T-cell (primary cell): ENCODE results near the gene ESCO1. TPM values are rescaled to one million over a fixed set of nuclear protein-coding genes. Genes with fewer than 3 reads are reported as not detected.

Source experiments
- ATAC-seq, 4 experiments: fragments of 200-7000 bp in 3 of 4; fragments of 150-1000 bp in 1 of 4; cut with Tn5 transposase; replicated peaks in 1 of 4; 1 replicate in 3 of 4; 2 replicates in 1 of 4; pipeline ENCODE4 v1.10.0; 2021; ENCODE audit warnings: moderate library complexity in 3 of 4, mild to moderate bottlenecking in 2 of 4, moderate number of reproducible peaks in 1 of 4
- CTCF ChIA-PET, 2 donors: fragments of 300-600 bp; sonication (Branson Sonifier 250); formaldehyde crosslinking; loops; one replicate each; lab custom pipeline; 2022; ENCODE audit warnings: antibody characterized with exemption in 2 of 2; lab: Charles Lee
- POLR2A ChIA-PET, 2 donors: fragments of 300-600 bp; sonication (Branson Sonifier 250); formaldehyde crosslinking; loops; one replicate each; lab custom pipeline; 2022; ENCODE audit warnings: antibody characterized with exemption in 2 of 2; lab: Charles Lee
- DNase-seq, 35 experiments: peaks; one replicate each; pipeline versions ENCODE4 v3.0.0 to v3.0.0-alpha.2; 2013 to 2023
- H3K27ac ChIP-seq: one replicate; pipeline ENCODE4 v1.5.1; 2013; ENCODE audit warnings: low read length
- H3K27me3 ChIP-seq, 2 experiments: replicated peaks in 1 of 2; 1 replicate in 1 of 2; 2 replicates in 1 of 2; pipeline versions ENCODE4 v1.6.1 to v1.7.0; 2013; ENCODE audit warnings: low read length in 1 of 2, mixed read lengths in 1 of 2; ENCODE audit not compliant: control insufficient read depth in 2 of 2, insufficient read depth in 2 of 2; ENCODE audit errors: extremely low read depth in 1 of 2
- H3K36me3 ChIP-seq, 2 donors: 1 replicate in 1 of 2; 2 replicates in 1 of 2; pipeline versions ENCODE4 v1.6.1 to v1.7.0; 2013; ENCODE audit warnings: low read length in 1 of 2; ENCODE audit not compliant: control insufficient read depth in 2 of 2, insufficient read depth in 1 of 2; ENCODE audit errors: extremely low read depth in 1 of 2
- H3K4me1 ChIP-seq, 2 experiments: 1 replicate in 1 of 2; 2 replicates in 1 of 2; pipeline versions ENCODE4 v1.6.1 to v1.7.0; 2013; ENCODE audit warnings: low read length in 2 of 2, mixed read lengths in 1 of 2; ENCODE audit not compliant: insufficient read depth in 2 of 2, control insufficient read depth in 1 of 2; ENCODE audit errors: extremely low read depth in 1 of 2
- H3K4me3 ChIP-seq, 2 donors: 1 replicate in 1 of 2; 2 replicates in 1 of 2; pipeline versions ENCODE4 v1.5.1 to v1.7.0; 2013; ENCODE audit warnings: mild to moderate bottlenecking in 2 of 2, low read length in 1 of 2, moderate library complexity in 1 of 2; ENCODE audit not compliant: control insufficient read depth in 1 of 2; ENCODE audit errors: extremely low read depth in 1 of 2
- H3K9me3 ChIP-seq: 2 replicates; pipeline ENCODE4 v1.7.0; 2013
- H3K27ac Mint-ChIP-seq, 2 donors: one replicate each; pipeline ENCODE4 v1.8.0; 2020 to 2021; ENCODE audit warnings: mild to moderate bottlenecking in 2 of 2, mixed read lengths in 2 of 2
- H3K27me3 Mint-ChIP-seq, 2 donors: one replicate each; pipeline ENCODE4 v1.8.0; 2021 to 2022; ENCODE audit warnings: mixed read lengths in 2 of 2
- H3K36me3 Mint-ChIP-seq: one replicate; pipeline ENCODE4 v1.8.0; 2021; ENCODE audit warnings: mixed read lengths
- H3K4me1 Mint-ChIP-seq, 3 donors: one replicate each; pipeline ENCODE4 v1.8.0; 2020 to 2022; ENCODE audit warnings: mixed read lengths in 3 of 3, mild to moderate bottlenecking in 1 of 3
- H3K4me3 Mint-ChIP-seq, 3 donors: one replicate each; pipeline ENCODE4 v1.8.0; 2020 to 2022; ENCODE audit warnings: mild to moderate bottlenecking in 3 of 3, mixed read lengths in 3 of 3, moderate library complexity in 3 of 3
- H3K9me3 Mint-ChIP-seq, 3 donors: one replicate each; pipeline ENCODE4 v1.8.0; 2020 to 2022; ENCODE audit warnings: mixed read lengths in 3 of 3
- WGBS: methylation state at CpG from one replicate; pipeline ENCODE4 v1.1.5; 2013; ENCODE audit warnings: missing lambda C conversion rate; ENCODE audit not compliant: insufficient coverage; 5-methylcytosine and 5-hydroxymethylcytosine counted together
- total RNA-seq, 35 experiments: library from RNA in 6 of 35; stranded (reverse) in 6 of 35; fragments of 120-200 nt in 1 of 35; gene quantifications; one replicate each; pipeline versions ENCODE4 v1.2.1 to v1.2.4 and lab custom pipeline; 2013 to 2026

Gene ESCO1
- total RNA-seq, 5 donors from 2014 or later (not counting 1 experiment from before 2014, with no cell fraction given) = 24.5 to 32.6 (median 26.2) TPM

DNA sequence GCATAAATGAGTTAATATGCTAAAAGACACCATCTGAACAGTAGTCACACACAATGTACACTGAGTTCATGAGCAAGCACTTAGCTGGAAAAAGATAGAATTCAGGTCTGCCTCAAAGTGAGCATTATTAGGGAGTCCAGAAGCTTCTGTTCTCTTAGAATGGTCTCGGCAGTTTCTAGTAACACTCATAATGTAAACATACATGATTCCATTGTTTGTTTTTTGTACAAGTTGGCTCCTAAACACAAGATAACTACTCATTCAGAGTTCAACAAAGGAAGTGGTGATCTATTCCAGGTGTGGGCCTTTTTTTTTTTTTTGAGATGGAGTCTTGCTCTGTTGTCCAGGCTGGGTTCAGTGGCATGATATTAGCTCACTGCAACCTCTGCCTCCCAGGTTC, 66.2 kb downstream of the ESCO1 start:
- H3K9me3 ChIP-seq = no peaks in the 10 kb centered on the region
- H3K27ac ChIP-seq = no peak overlapping the region
- H3K36me3 ChIP-seq = peaks cover 6 to 61% of the 10 kb centered on the region in 2 donors
- Mint-ChIP-seq H3K9me3 (no peaks in the 10 kb centered on the region), H3K27ac (no peak overlapping the region), H3K4me3 (no peak overlapping the region), H3K4me1 (no peaks in the 10 kb centered on the region), H3K27me3 (no peaks in the 10 kb centered on the region), H3K36me3 (peaks cover 44% of the 10 kb centered on the region)
- ChIA-PET POLR2A (interaction anchor here in 1 of 2 donors (0.7 kb wide), 1 partner anchor 339 kb away, joined by 3 read pairs; no protein-coding TSS in a partner anchor), CTCF (no interaction called here)
- no peaks in the 10 kb centered on the region for H3K27me3 ChIP-seq
- H3K4me3 ChIP-seq = no peak overlapping the region
- ATAC-seq = no peak
- WGBS = no CpG with 5 or more reads among the region's 1 CpG
- no peaks in the 10 kb centered on the region for H3K4me1 ChIP-seq
- DNase-seq = no peak

DNA sequence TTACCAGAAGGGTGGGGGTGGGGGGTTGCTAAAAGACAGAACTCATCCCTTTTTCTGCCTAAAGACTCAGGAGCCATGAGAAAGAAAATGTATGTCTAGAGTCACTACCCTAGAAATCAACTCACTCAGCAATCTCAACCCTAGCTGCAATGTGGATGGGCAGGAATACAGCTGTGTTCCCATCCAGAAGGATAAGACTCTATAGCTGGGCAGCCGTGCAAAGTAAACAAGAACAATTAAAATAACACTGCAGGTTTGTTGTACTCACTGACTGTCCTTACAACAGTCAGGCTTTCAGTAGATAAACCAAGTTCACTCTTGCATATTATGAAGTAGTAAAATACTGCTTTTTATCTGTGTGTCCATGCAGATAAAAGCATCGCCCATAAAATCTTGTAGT, 74.0 kb downstream of the ESCO1 start:
- no peak for DNase-seq
- no peaks in the 10 kb centered on the region for H3K27me3 ChIP-seq
- Mint-ChIP-seq H3K4me3 (no peak overlapping the region), H3K27ac (no peak overlapping the region), H3K27me3 (no peaks in the 10 kb centered on the region), H3K4me1 (peaks cover 0 to 6% (median 0%) of the 10 kb centered on the region in 3 donors), H3K36me3 (peaks cover 48% of the 10 kb centered on the region), H3K9me3 (no peaks in the 10 kb centered on the region)
- H3K9me3 ChIP-seq = no peaks in the 10 kb centered on the region
- H3K4me1 ChIP-seq = no peaks in the 10 kb centered on the region
- POLR2A ChIA-PET = no interaction called here
- ATAC-seq = no peak
- no peak overlapping the region for H3K4me3 ChIP-seq
- no peak overlapping the region for H3K27ac ChIP-seq
- CTCF ChIA-PET = no interaction called here
- H3K36me3 ChIP-seq = peaks cover 0 to 49% of the 10 kb centered on the region in 2 donors
- no CpG with 5 or more reads among the region's 2 CpGs for WGBS

DNA sequence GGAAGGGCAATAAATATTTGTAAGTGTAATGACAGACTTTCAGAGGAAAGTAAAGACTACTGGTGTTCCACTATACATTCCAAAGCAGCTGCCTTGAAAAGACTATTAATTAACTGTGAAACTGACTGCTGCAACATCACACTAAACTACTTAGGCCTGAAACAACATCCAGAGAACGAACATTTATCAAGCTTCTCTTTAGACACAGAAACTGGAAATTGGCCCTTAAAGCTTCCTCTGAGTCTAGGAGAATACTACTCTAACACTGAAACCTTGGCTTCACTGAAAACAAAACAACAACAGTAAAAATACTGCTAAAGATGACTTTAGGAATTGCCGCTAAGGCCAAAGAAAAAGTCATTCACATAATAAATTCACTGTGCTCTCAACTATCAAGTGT, 74.6 kb downstream of the ESCO1 start:
- peaks cover 0 to 6% (median 0%) of the 10 kb centered on the region in 3 donors for H3K4me1 Mint-ChIP-seq
- H3K4me3 ChIP-seq = no peak overlapping the region
- 100% methylated on average over 1 of the region's 2 CpGs for WGBS
- H3K4me1 ChIP-seq = no peaks in the 10 kb centered on the region
- H3K27me3 Mint-ChIP-seq = no peaks in the 10 kb centered on the region
- no peak overlapping the region for H3K4me3 Mint-ChIP-seq
- DNase-seq (no peak), ATAC-seq (no peak)
- no peak overlapping the region for H3K27ac ChIP-seq
- H3K36me3 ChIP-seq = peaks cover 0 to 43% of the 10 kb centered on the region in 2 donors
- peaks cover 46% of the 10 kb centered on the region for H3K36me3 Mint-ChIP-seq
- no peaks in the 10 kb centered on the region for H3K27me3 ChIP-seq
- no peaks in the 10 kb centered on the region for H3K9me3 ChIP-seq
- CTCF ChIA-PET = no interaction called here
- no peaks in the 10 kb centered on the region for H3K9me3 Mint-ChIP-seq
- POLR2A ChIA-PET = no interaction called here
- H3K27ac Mint-ChIP-seq = no peak overlapping the region

DNA sequence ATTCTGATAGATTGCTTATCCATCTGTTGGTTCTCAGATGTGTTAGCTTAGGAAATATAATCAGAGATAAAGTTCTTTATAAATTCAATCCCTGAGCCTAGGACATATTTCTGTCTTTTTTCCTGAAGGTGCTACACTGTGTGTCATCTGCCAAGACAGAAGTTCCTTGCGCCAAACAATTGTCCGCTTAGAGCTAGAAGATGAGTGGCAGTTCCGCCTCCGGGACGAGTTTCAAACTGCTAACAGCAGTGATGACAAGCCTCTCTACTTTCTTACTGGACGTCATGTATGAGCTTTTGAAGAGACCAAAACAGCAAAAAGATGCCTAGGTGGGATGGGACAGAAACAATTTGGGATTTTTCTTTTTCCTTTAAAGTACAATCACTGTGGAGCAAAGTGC, 78.0 kb downstream of the ESCO1 start:
- H3K4me3 ChIP-seq = no peak overlapping the region
- 100% methylated on average over 2 of the region's 6 CpGs for WGBS
- no peak overlapping the region for H3K4me3 Mint-ChIP-seq
- no peaks in the 10 kb centered on the region for H3K27me3 ChIP-seq
- H3K27ac Mint-ChIP-seq = no peak overlapping the region
- H3K4me1 ChIP-seq = no peaks in the 10 kb centered on the region
- no peaks in the 10 kb centered on the region for H3K9me3 Mint-ChIP-seq
- H3K27me3 Mint-ChIP-seq = no peaks in the 10 kb centered on the region
- peaks cover 0 to 6% (median 0%) of the 10 kb centered on the region in 3 donors for H3K4me1 Mint-ChIP-seq
- H3K36me3 ChIP-seq = peaks cover 0 to 24% of the 10 kb centered on the region in 2 donors
- H3K9me3 ChIP-seq = no peaks in the 10 kb centered on the region
- ATAC-seq (no peak), DNase-seq (no peak)
- ChIA-PET POLR2A (no interaction called here), CTCF (no interaction called here)
- peaks cover 54% of the 10 kb centered on the region for H3K36me3 Mint-ChIP-seq
- no peak overlapping the region for H3K27ac ChIP-seq

DNA sequence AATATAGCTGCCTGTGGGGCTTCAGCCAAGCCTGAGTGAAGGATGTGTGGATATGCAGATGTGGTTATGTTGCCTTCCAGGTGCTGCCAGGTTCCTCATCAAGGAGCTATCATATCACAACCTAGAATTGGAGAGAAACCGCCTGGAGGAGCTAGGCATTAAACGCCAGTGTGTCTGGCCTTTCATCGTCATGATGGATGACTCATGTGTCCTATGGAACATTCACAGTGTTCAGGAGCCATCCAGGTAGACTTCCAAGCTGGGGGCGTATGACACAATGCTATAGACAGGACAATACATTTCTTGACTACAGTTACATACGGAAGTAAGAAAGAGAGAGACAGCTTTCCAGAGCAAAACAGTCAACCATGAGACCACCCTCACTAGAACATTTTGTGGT, 86.8 kb downstream of the ESCO1 start:
- no peaks in the 10 kb centered on the region for H3K4me1 Mint-ChIP-seq
- H3K4me1 ChIP-seq = no peaks in the 10 kb centered on the region
- H3K36me3 ChIP-seq = no peaks in the 10 kb centered on the region
- no peak overlapping the region for H3K27ac ChIP-seq
- no peaks in the 10 kb centered on the region for H3K27me3 Mint-ChIP-seq
- H3K36me3 Mint-ChIP-seq = peaks cover 56% of the 10 kb centered on the region
- ChIA-PET CTCF (no interaction called here), POLR2A (no interaction called here)
- no peak overlapping the region for H3K27ac Mint-ChIP-seq
- no peaks in the 10 kb centered on the region for H3K9me3 ChIP-seq
- no peak overlapping the region for H3K4me3 ChIP-seq
- WGBS = 96% methylated on average over 5 of the region's 5 CpGs
- ATAC-seq (no peak), DNase-seq (no peak)
- peaks cover 0 to 10% (median 6%) of the 10 kb centered on the region in 3 donors for H3K9me3 Mint-ChIP-seq
- H3K27me3 ChIP-seq = no peaks in the 10 kb centered on the region
- no peak overlapping the region for H3K4me3 Mint-ChIP-seq

DNA sequence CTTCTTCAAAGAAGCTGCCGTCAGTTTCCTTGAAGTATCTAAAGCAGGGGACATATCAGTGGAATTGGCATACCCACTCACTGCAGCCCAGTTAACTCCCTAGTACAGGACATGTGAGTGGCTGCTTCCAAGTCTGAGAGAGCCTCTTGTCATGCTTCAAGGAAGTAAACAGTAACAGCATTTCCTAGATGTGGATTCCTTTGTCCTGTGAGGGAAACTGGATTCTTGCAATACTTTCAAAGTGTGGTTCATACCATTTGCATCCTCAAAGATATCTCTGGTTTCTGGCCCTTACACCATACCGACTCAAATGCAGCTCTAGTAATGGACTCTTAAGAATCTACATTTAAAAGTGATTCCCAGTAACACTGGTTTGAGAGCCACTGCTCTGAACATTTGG, 87.2 kb downstream of the ESCO1 start:
- POLR2A ChIA-PET = no interaction called here

DNA sequence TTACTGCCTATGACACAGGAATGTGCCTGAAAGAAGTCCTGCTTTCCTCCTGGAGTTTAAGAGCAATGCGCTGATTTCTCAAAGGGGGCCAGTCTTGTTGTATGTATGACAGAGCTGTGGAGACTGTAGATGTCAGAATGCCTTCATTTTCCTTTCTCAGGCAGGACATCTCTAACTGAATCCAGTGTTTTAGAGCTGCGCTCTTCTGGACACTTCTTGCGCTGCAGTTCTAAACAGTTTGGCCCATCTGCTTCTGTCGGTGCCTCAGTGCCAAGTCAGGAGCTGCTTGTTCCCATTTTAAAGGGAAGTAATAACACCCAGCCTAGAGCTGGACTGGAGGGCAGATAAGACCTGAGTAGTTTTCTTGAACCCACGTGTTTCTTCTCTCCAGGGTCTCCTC, 91.4 kb downstream of the ESCO1 start:
- H3K4me1 Mint-ChIP-seq = no peaks in the 10 kb centered on the region
- no peak overlapping the region for H3K27ac Mint-ChIP-seq
- no peaks in the 10 kb centered on the region for H3K27me3 Mint-ChIP-seq
- no peak for DNase-seq
- ChIA-PET POLR2A (no interaction called here), CTCF (interaction anchor here (0.6 to 0.8 kb wide), 5 partner anchors 13 to 415 kb away, joined by 3 to 5 read pairs (median 4); no protein-coding TSS in a partner anchor)
- peaks cover 0 to 10% (median 6%) of the 10 kb centered on the region in 3 donors for H3K9me3 Mint-ChIP-seq
- no peak overlapping the region for H3K4me3 Mint-ChIP-seq
- H3K27ac ChIP-seq = no peak overlapping the region
- no peaks in the 10 kb centered on the region for H3K4me1 ChIP-seq
- H3K27me3 ChIP-seq = no peaks in the 10 kb centered on the region
- peaks cover 28% of the 10 kb centered on the region for H3K36me3 Mint-ChIP-seq
- 95% methylated on average over 5 of the region's 5 CpGs for WGBS
- no peaks in the 10 kb centered on the region for H3K9me3 ChIP-seq
- H3K4me3 ChIP-seq = no peak overlapping the region
- no peaks in the 10 kb centered on the region for H3K36me3 ChIP-seq
- ATAC-seq = no peak

More for the DNA sequence above, 87.2 kb downstream of the ESCO1 start:
- H3K27ac ChIP-seq = no peak overlapping the region
- Mint-ChIP-seq H3K27me3 (no peaks in the 10 kb centered on the region), H3K9me3 (peaks cover 0 to 10% (median 6%) of the 10 kb centered on the region in 3 donors), H3K4me3 (no peak overlapping the region), H3K27ac (no peak overlapping the region), H3K4me1 (no peaks in the 10 kb centered on the region), H3K36me3 (peaks cover 53% of the 10 kb centered on the region)
- H3K36me3 ChIP-seq = no peaks in the 10 kb centered on the region
- CTCF ChIA-PET = no interaction called here
- no peak for DNase-seq
- no peak for ATAC-seq
- no peaks in the 10 kb centered on the region for H3K9me3 ChIP-seq
- H3K4me1 ChIP-seq = no peaks in the 10 kb centered on the region
- 100% methylated on average over 2 of the region's 2 CpGs for WGBS
- no peak overlapping the region for H3K4me3 ChIP-seq
- H3K27me3 ChIP-seq = no peaks in the 10 kb centered on the region
